K562 (cell line): ENCODE measurements around the gene RNF223. TPM values are rescaled to one million over a fixed set of nuclear protein-coding genes. Genes with fewer than 3 reads are reported as not detected.

Experiments used
- BMI1 ChIP-seq: fragments of 150-350 bp; IDR thresholded peaks from 2 replicates; pipeline ENCODE4 v1.6.1; 2014; ENCODE audit warnings: low read length
- FOXP1 ChIP-seq: sonication (generic); formaldehyde crosslinking; IDR thresholded peaks from 2 replicates; pipeline ENCODE4 v1.8.0; 2022; ENCODE audit warnings: mild to moderate bottlenecking, missing genetic modification reagents
- JUND ChIP-seq, 2 experiments: IDR thresholded peaks; 2 replicates in 1 of 2; 3 replicates in 1 of 2; pipeline ENCODE4 v1.6.1; 2011; ENCODE audit warnings: borderline replicate concordance in 2 of 2, low read depth in 2 of 2, low read length in 2 of 2, improper control_type of control experiment in 1 of 2, missing biosample characterization in 1 of 2, missing genetic modification characterization in 1 of 2, missing genetic modification reagents in 1 of 2
- MEIS2 ChIP-seq: fragments of 450-650 bp; IDR thresholded peaks from 2 replicates; pipeline ENCODE4 v1.6.1; 2014; ENCODE audit warnings: mild to moderate bottlenecking; ENCODE audit not compliant: partially characterized antibody
- MTA2 ChIP-seq: fragments of 450-650 bp; IDR thresholded peaks from 2 replicates; pipeline ENCODE4 v1.6.1; 2016; ENCODE audit warnings: low read depth
- POU5F1 ChIP-seq: fragments of 150-350 bp; IDR thresholded peaks from 2 replicates; pipeline ENCODE4 v1.6.1; 2014; ENCODE audit warnings: borderline replicate concordance, low read length, low read depth, mild to moderate bottlenecking; ENCODE audit not compliant: partially characterized antibody
- SETDB1 ChIP-seq: IDR thresholded peaks from one replicate; pipeline ENCODE4 v1.6.1; 2012; ENCODE audit warnings: low read length, control low read depth, inconsistent platforms
- SMARCA5 ChIP-seq: fragments of 450-650 bp; IDR thresholded peaks from 2 replicates; pipeline ENCODE4 v1.6.1; 2016
- TBP ChIP-seq: optimal IDR thresholded peaks from 2 replicates; pipeline ENCODE3; 2011; ENCODE audit warnings: low read depth, low read length, improper control_type of control experiment
- ZBTB12 ChIP-seq: fragments of 250-450 bp; sonication (Bioruptor Pico); IDR thresholded peaks from 2 replicates; pipeline ENCODE4 v1.4.0; 2020
- ZFP1 ChIP-seq: fragments of 450-650 bp; formaldehyde crosslinking; IDR thresholded peaks from 2 replicates; pipeline ENCODE4 v1.4.0; 2020; ENCODE audit warnings: mild to moderate bottlenecking, mixed read lengths
- ZNF644 ChIP-seq: fragments of 200-800 bp; sonication (Bioruptor generic); IDR thresholded peaks from 2 replicates; pipeline ENCODE4 v1.6.1; 2016; ENCODE audit warnings: low read depth, missing genetic modification characterization, missing compliant biosample characterization
- polyA plus RNA-seq, 8 experiments: library from polyadenylated mRNA; depleted of rRNA in 4 of 8; stranded (reverse) in 5 of 8; unstranded in 3 of 8; fragments of >200 nt; fragmentation: Nextera tagmentation in 2 of 8; fragmentation: Illumina TruSeq in 1 of 8; extraction: Ambion mirVana in 2 of 8; extraction: Trizol in 1 of 8; gene quantifications; 2 replicates each; pipeline versions ENCODE4 v1.2.1 to v1.2.3, GENCODE V29; 2011 to 2014; ENCODE audit warnings: inconsistent platforms in 1 of 8, missing spikeins in 1 of 8
- total RNA-seq, 7 experiments: library from RNA; depleted of rRNA in 6 of 7; stranded (reverse); fragments of >200 nt in 6 of 7; fragmentation: Illumina TruSeq in 2 of 7; extraction: Trizol in 2 of 7; gene quantifications; 2 replicates each; pipeline versions ENCODE4 v1.2.1 to v1.2.3, GENCODE V29; 2011 to 2021; ENCODE audit warnings: low replicate concordance in 1 of 7
- TF ChIP-seq, protein P1 (sequence below), 2 experiments: fragments of 450-650 bp in 1 of 2; sonication (generic) in 1 of 2; formaldehyde crosslinking in 1 of 2; IDR thresholded peaks; 2 replicates each; pipeline versions ENCODE4 v1.7.1 to v1.9.0; 2016 to 2022; ENCODE audit warnings: inconsistent platforms in 1 of 2, mild to moderate bottlenecking in 1 of 2, missing genetic modification reagents in 1 of 2
- TF ChIP-seq, protein P2 (sequence below): fragments of 450-650 bp; formaldehyde crosslinking; IDR thresholded peaks from 2 replicates; pipeline ENCODE4 v1.4.0; 2020; ENCODE audit warnings: mild to moderate bottlenecking, moderate library complexity

RNF223 gene
- total and polyA plus RNA-seq, 9 of the 15 experiments (the other 6 are each of a cell fraction or from before 2014, with no cell fraction given): 0.04 to 0.32 TPM; not detected in 7

GRCh38 chr1:1115786-1116700 is 41.9 kb upstream of the RNF223 start, which contains the start of gene C1orf159 (continued):
- TF ChIP-seq, protein P1, sequence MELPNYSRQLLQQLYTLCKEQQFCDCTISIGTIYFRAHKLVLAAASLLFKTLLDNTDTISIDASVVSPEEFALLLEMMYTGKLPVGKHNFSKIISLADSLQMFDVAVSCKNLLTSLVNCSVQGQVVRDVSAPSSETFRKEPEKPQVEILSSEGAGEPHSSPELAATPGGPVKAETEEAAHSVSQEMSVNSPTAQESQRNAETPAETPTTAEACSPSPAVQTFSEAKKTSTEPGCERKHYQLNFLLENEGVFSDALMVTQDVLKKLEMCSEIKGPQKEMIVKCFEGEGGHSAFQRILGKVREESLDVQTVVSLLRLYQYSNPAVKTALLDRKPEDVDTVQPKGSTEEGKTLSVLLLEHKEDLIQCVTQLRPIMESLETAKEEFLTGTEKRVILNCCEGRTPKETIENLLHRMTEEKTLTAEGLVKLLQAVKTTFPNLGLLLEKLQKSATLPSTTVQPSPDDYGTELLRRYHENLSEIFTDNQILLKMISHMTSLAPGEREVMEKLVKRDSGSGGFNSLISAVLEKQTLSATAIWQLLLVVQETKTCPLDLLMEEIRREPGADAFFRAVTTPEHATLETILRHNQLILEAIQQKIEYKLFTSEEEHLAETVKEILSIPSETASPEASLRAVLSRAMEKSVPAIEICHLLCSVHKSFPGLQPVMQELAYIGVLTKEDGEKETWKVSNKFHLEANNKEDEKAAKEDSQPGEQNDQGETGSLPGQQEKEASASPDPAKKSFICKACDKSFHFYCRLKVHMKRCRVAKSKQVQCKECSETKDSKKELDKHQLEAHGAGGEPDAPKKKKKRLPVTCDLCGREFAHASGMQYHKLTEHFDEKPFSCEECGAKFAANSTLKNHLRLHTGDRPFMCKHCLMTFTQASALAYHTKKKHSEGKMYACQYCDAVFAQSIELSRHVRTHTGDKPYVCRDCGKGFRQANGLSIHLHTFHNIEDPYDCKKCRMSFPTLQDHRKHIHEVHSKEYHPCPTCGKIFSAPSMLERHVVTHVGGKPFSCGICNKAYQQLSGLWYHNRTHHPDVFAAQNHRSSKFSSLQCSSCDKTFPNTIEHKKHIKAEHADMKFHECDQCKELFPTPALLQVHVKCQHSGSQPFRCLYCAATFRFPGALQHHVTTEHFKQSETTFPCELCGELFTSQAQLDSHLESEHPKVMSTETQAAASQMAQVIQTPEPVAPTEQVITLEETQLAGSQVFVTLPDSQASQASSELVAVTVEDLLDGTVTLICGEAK (IDR thresholded peaks at IDR 0.05): peak; percentile 72
- TF ChIP-seq, protein P1 (CRISPR knock-in tag; IDR thresholded peaks at IDR 0.05): no peak
- TF ChIP-seq TBP (peak; percentile 49), SETDB1 (no peak), FOXP1 (peak; percentile 50; the same call in 1 of the 2 replicates), ZFP1 (no peak), ZNF644 (tag) (peak; percentile 100), MEIS2 (peak; percentile 19), JUND (IDR thresholded peaks at IDR 0.05; ENCODE audit: borderline replicate concordance, low read depth, low read length) (peak; percentile 55), JUND (tag; IDR thresholded peaks at IDR 0.05; ENCODE audit: borderline replicate concordance, low read depth, low read length) (no peak; the same call in 2 of the 3 replicates), SMARCA5 (no peak), BMI1 (peak; percentile 98), MTA2 (no peak), POU5F1 (peak; percentile 74), ZBTB12 (CRISPR knock-in tag) (peak; percentile 79)
- TF ChIP-seq, protein P2, sequence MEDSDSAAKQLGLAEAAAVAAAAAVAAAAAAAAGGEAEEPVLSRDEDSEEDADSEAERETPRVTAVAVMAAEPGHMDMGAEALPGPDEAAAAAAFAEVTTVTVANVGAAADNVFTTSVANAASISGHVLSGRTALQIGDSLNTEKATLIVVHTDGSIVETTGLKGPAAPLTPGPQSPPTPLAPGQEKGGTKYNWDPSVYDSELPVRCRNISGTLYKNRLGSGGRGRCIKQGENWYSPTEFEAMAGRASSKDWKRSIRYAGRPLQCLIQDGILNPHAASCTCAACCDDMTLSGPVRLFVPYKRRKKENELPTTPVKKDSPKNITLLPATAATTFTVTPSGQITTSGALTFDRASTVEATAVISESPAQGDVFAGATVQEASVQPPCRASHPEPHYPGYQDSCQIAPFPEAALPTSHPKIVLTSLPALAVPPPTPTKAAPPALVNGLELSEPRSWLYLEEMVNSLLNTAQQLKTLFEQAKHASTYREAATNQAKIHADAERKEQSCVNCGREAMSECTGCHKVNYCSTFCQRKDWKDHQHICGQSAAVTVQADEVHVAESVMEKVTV: peak; percentile 40; the same call in 1 of the 2 replicates
